DOHH2 (cell line): Measurements from ENCODE around the gene DTNB.
"Not testable (repeated sequence)": the region's sequence is repeated elsewhere in the genome, so short reads cannot be mapped to it uniquely, and the experiment has no call there.

ENCODE experiments used
- EZH2phosphoT487 ChIP-seq: fragments of 200-600 bp; sonication (generic); IDR thresholded peaks from 2 replicates; pipeline ENCODE4 v1.6.1; 2017; ENCODE audit warnings: borderline replicate concordance, mild to moderate bottlenecking, antibody characterized with exemption, low read length, moderate library complexity, mixed read lengths
- TF ChIP-seq, protein P1 (sequence below): fragments of 200-600 bp; sonication (generic); IDR thresholded peaks from one replicate; pipeline ENCODE4 v1.5.1; 2014; ENCODE audit warnings: antibody characterized with exemption, mild to moderate bottlenecking, low read depth, low read length; ENCODE audit not compliant: poor library complexity, severe bottlenecking

DNA sequence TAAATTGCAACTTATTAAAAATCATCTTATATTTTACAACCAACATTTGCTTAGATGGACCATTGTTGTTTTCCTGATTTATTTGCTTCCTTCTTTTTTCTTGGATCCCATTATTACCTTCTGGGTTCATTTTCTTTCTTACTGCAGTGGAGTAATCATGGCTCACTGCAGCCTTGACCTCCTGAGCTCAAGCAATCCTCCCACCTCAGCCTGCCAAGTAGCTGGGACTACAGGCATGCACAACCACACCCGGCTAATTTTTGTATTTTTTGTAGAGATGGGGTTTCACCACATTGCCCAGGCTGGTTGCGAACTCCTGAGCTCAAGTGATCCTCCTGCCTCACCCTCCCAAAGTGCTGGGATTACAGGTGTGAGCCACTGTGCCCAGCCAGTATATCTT lies 123.8 kb downstream of the DTNB start:
- TF ChIP-seq, protein P1, sequence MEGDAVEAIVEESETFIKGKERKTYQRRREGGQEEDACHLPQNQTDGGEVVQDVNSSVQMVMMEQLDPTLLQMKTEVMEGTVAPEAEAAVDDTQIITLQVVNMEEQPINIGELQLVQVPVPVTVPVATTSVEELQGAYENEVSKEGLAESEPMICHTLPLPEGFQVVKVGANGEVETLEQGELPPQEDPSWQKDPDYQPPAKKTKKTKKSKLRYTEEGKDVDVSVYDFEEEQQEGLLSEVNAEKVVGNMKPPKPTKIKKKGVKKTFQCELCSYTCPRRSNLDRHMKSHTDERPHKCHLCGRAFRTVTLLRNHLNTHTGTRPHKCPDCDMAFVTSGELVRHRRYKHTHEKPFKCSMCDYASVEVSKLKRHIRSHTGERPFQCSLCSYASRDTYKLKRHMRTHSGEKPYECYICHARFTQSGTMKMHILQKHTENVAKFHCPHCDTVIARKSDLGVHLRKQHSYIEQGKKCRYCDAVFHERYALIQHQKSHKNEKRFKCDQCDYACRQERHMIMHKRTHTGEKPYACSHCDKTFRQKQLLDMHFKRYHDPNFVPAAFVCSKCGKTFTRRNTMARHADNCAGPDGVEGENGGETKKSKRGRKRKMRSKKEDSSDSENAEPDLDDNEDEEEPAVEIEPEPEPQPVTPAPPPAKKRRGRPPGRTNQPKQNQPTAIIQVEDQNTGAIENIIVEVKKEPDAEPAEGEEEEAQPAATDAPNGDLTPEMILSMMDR, result not testable (repeated sequence)
- TF ChIP-seq EZH2phosphoT487, result not testable (repeated sequence)
